AG04450 (cell line): Measurements from ENCODE around the gene CLSTN1. TPM values are rescaled to one million over a fixed set of nuclear protein-coding genes. Genes with fewer than 3 reads are reported as not detected.

Experiments
- CTCF ChIA-PET: fragments of 300-600, 350-600 bp; formaldehyde crosslinking; extraction: SDS; loops from one replicate; lab custom pipeline; 2022; ENCODE audit warnings: antibody characterized with exemption, inconsistent platforms; lab: Charles Lee
- POLR2A ChIA-PET: fragments of 350-600 bp; formaldehyde crosslinking; extraction: SDS; loops from one replicate; lab custom pipeline; 2021; ENCODE audit warnings: antibody characterized with exemption, inconsistent platforms; lab: Yijun Ruan, JAX
- DNase-seq: peaks from one replicate; pipeline ENCODE4 v3.0.0-alpha.2; 2011; ENCODE audit warnings: low read depth, low spot score
- H3K27ac ChIP-seq: one replicate; pipeline ENCODE4 v1.5.1; 2012; ENCODE audit warnings: low read depth, low read length, control low read depth
- H3K27me3 ChIP-seq: one replicate; pipeline ENCODE4 v1.6.0; 2012; ENCODE audit warnings: low read length; ENCODE audit not compliant: control insufficient read depth, insufficient read depth
- H3K4me3 ChIP-seq: 2 replicates; pipeline ENCODE4 v1.5.1; 2011; ENCODE audit warnings: mild to moderate bottlenecking, low read depth, low read length, control low read depth
- H3K9me3 ChIP-seq: 2 replicates; pipeline ENCODE4 v1.5.1; 2012; ENCODE audit warnings: low read length; ENCODE audit not compliant: control insufficient read depth, insufficient read depth
- CTCF ChIP-seq: IDR thresholded peaks from 2 replicates; pipeline ENCODE4 v1.5.1; 2011; ENCODE audit warnings: low read depth, low read length, control low read depth, inconsistent platforms
- polyA plus RNA-seq: library from polyadenylated mRNA; depleted of rRNA; stranded (reverse); fragments of >200 nt; gene quantifications from 2 replicates; pipeline ENCODE4 v1.2.3, GENCODE V29; 2011

The CLSTN1 gene
- polyA plus RNA-seq, 1 experiment = 35.2 TPM

- POLR2A ChIA-PET = interaction anchor here (0.7 kb wide), 1 partner anchor 30 kb away, joined by 4 read pairs; no protein-coding TSS in a partner anchor
- Histone ChIP-seq H3K27ac (no peak overlapping the region), H3K4me3 (no peak overlapping the region), H3K27me3 (no peaks in the 10 kb centered on the region), H3K9me3 (no peaks in the 10 kb centered on the region)
- no peak for DNase-seq
- no peak for TF ChIP-seq CTCF
- CTCF ChIA-PET = no interaction called here
Observed at GRCh38 chr1:9744106-9744799, 79.5 kb downstream of the CLSTN1 start.

DNA sequence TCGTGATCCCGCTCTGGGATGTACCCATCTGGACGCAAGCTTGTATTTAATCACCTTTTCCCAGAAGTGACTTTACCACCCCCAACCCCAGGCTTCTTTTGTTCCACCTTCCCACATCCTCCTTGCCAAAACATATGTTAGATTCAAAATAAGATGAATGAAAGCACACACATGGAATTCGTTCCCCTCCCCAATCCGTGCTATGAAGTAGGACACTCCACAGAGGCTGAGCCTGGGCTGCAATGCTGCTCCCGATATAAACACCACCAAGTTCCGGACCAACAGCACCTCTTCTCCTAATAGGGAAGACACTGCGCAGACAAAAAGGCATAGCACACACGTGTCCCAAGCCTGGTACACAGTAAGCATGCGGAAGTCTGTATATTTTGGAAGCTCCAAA is 86.1 kb downstream of the CLSTN1 start:
- Histone ChIP-seq H3K9me3 (peaks cover 11% of the 10 kb centered on the region; the same call in 1 of the 2 replicates), H3K27ac (no peak overlapping the region), H3K4me3 (no peak overlapping the region), H3K27me3 (no peaks in the 10 kb centered on the region)
- CTCF ChIA-PET = no interaction called here
- TF ChIP-seq CTCF = no peak
- no peak for DNase-seq
- POLR2A ChIA-PET = no interaction called here

DNA sequence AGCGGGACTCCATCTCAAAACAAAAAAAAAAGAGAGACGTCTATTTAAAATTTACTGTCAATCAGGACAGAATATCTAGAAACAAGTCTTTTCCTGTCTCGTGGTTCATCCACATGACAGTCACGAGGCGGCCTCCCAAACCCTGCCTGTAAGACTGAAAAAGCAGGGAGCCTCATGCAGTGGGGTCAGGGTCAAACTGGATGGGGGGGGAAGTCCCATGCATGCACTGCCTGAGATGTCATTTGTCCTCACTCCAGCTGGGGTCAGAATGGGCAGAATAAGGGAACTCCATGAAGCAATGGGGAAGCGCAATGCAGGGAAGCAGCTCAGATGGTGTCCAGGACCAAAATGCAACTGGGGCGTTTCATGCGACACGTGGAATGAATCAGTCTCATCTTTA is 86.7 kb downstream of the CLSTN1 start:
- H3K27me3 ChIP-seq = no peaks in the 10 kb centered on the region
- CTCF ChIA-PET = no interaction called here
- no peak overlapping the region for H3K4me3 ChIP-seq
- POLR2A ChIA-PET = no interaction called here
- DNase-seq = no peak
- no peak overlapping the region for H3K27ac ChIP-seq
- TF ChIP-seq CTCF = no peak
- peaks cover 11% of the 10 kb centered on the region; the same call in 1 of the 2 replicates for H3K9me3 ChIP-seq

- POLR2A ChIA-PET = no interaction called here
- H3K27ac ChIP-seq = no peak overlapping the region
- H3K27me3 ChIP-seq = no peaks in the 10 kb centered on the region
- no peak overlapping the region for H3K4me3 ChIP-seq
- DNase-seq = no peak
- peaks cover 11% of the 10 kb centered on the region; the same call in 1 of the 2 replicates for H3K9me3 ChIP-seq
- no peak for TF ChIP-seq CTCF
- CTCF ChIA-PET = no interaction called here
Observed at GRCh38 chr1:9736241-9736640, 87.5 kb downstream of the CLSTN1 start.

GRCh38 chr1:9735800-9736199 is 88.0 kb downstream of the CLSTN1 start:
- H3K27me3 ChIP-seq = no peaks in the 10 kb centered on the region
- ChIA-PET CTCF (no interaction called here), POLR2A (no interaction called here)
- no peak for DNase-seq
- no peak overlapping the region for H3K27ac ChIP-seq
- peaks cover 11% of the 10 kb centered on the region; the same call in 1 of the 2 replicates for H3K9me3 ChIP-seq
- TF ChIP-seq CTCF = no peak
- no peak overlapping the region for H3K4me3 ChIP-seq
